CD4-positive, alpha-beta T cell treated with Interleukin-6 for 4 hours (primary cell): ENCODE results near the gene FGD3.
A peak's percentile ranks its signal among the peaks of the same experiment; 100 is the strongest.
"Not testable (repeated sequence)": the region's sequence is repeated elsewhere in the genome, so short reads cannot be mapped to it uniquely, and the experiment has no call there.

Experiments used
- DNase-seq: peaks from one replicate; pipeline ENCODE4 v3.0.0-alpha.2; 2020; ENCODE audit warnings: mixed read lengths

Gene FGD3, protein sequence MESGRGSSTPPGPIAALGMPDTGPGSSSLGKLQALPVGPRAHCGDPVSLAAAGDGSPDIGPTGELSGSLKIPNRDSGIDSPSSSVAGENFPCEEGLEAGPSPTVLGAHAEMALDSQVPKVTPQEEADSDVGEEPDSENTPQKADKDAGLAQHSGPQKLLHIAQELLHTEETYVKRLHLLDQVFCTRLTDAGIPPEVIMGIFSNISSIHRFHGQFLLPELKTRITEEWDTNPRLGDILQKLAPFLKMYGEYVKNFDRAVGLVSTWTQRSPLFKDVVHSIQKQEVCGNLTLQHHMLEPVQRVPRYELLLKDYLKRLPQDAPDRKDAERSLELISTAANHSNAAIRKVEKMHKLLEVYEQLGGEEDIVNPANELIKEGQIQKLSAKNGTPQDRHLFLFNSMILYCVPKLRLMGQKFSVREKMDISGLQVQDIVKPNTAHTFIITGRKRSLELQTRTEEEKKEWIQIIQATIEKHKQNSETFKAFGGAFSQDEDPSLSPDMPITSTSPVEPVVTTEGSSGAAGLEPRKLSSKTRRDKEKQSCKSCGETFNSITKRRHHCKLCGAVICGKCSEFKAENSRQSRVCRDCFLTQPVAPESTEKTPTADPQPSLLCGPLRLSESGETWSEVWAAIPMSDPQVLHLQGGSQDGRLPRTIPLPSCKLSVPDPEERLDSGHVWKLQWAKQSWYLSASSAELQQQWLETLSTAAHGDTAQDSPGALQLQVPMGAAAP

DNA sequence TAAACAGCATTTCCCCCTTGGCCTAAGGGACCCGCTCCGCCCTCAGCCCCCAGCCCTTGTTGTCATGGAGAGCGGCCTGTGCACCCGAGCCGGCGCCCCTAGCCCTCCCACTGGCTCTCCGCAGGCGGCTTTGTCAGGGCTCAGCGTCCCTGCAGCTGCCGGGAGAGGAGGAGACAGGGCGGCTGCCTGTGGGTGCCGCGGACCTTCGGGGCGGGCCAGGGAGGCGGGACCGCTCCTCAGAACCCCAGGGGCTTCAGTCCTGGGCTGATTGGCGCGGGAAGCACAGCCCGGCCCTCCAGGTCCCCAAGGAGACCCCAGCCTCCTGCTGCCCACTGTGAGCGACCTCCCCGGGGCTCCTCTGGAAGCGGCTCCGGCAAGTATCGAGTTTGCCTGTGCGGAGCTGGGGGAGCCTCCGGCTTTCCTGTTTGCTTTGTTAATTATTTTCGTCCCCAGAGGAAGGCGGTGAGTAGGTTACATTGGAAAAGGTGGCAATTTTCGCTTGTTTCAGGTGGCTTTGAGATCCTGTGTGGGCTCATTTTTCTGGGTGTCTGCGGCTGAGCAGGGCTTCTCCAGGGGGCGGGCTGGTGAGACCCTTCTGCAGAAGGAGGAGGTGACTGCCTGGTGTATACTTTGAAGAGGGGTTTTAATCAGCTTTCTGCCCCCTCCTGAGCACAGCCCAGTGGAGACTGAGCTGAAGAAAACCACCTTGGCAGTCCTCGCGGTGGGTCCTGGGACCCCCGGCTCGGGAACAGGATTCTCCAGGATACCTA, at the start of gene FGD3:
FGD3 (plus strand) TSS at position 256 of the 770 bp plus-strand sequence. CDS start 28,734 bp downstream, outside the sequence.
- peak; percentile 70 for DNase-seq

DNA sequence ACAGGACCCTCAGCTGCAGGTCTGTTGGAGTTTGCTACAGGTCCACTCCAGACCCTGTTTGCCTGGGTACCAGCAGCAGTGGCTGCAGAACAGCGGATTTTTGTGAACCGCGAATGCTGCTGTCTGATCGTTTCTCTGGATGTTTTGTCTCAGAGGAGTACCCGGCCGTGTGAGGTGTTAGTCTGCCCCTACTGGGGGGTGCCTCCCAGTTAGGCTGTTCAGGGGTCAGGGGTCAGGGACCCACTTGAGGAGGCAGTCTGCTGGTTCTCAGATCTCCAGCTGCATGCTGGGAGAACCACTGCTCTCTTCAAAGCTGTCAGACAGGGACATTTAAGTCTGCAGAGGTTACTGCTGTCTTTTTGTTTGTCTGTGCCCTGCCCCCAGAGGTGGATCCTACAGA, 42.2 kb upstream of the FGD3 start:
- not testable (repeated sequence) for DNase-seq

DNA sequence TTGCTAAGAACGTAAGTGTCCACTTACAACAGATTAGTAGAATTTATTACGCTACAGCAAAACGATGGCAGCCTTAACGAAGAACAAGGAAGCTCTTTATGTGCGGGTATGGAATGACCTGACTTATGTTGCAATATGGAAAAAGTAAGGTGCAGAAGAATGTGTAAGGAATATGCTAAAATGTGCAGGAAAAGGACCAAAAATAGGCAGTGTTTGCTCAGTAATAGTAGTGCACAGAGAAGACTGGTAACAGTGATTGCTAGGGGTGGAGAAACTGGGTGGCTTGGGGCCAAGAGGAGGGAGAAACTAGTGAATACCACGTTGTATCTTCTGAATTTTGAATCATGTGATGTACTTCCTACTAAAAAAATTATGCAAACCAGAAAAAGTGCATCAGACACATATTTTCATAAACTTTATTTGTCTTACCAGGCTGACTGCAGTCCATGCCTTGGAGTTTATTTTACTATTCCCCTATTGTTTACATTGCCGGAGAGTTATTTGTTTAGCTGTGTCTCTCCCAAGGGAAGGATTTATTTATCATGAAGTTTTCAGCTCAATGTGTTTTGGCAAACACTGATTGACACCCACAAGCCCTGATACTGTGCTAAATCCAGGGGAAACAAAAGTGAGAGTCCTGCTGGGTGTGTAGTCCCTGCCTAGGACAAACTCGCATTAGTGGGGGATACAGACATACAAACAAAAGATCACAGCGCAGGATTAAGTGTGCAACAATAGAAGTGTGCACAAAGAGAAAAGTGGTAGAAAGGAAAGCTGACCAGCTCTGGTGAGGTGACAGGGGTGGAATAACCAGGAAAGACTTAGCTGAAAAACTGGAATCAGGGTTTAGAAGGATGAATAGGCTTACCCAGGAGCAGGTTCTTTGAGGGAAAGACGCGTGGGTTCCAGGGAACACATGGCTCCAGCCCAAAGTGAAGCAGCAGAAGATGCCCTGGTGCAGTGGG, 35.5 kb upstream of the FGD3 start:
- DNase-seq: no peak

DNA sequence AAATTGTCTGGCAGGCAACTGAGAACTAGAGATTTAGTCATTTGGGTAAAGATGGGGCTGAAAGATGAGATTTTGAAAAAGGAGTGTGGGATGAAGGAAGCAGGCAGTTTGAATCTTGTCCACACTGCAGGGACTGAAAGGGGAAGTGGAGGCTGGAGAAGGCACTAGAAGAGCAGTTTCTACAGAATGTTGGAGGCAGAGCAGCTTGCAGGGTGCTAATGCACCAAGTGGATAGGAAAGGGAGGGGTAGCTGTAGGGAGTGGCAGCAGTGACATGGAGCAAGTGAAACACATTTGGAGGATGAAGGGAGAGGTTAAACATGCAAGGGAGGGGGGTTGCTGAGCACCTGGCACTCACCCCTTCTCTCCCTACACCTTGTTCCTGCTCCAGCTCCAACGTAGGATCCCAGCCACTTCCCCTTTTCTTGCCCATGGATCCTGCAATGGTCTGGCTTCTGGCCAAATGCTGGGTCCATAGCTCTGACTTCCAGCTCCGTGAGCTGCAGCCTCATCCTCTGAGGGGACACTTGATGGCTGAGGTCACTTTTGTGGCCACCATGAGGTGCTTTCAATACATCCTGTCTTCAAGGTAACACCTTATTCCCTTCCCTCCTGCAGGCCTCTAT, 30.0 kb upstream of the FGD3 start:
- DNase-seq: no peak

DNA sequence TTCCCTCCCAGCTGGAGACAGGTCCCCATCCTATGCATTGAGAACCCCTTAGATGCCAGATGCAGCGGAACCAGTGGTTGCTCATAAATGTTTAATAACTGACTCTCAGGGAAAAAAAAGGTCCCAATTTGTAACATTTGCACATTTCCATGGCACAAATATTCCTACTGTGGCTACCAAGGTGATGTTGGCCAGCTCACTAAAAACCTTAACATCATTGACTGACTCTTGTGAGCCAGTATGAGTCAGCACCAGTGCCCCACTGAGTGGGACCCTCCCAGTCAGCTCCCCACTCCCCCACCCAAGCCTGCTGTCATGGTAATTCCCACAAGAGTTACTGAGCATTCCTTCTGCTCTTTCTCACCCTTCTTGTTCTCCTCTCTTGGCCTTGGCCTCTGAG, 26.9 kb upstream of the FGD3 start:
- no peak for DNase-seq

DNA sequence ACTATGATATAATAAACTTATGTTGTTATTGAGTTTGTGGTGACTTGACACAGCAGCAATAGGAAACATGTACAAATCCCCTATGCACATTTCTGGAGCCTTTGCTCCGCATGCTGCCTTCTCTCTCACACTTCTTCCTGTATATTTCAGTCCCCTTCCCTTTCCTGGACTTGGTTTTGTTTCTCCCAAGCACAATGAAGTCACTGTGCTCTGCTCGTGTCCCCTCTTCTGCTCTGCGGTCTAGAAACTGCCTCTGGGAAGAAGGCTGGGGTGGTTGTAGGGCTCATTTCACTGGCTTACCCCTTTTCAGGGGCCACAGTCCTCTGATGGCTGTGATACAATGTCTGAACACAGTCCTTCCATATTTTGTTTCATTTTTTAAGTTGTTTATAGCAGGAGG, 15.7 kb upstream of the FGD3 start:
- no peak for DNase-seq

DNA sequence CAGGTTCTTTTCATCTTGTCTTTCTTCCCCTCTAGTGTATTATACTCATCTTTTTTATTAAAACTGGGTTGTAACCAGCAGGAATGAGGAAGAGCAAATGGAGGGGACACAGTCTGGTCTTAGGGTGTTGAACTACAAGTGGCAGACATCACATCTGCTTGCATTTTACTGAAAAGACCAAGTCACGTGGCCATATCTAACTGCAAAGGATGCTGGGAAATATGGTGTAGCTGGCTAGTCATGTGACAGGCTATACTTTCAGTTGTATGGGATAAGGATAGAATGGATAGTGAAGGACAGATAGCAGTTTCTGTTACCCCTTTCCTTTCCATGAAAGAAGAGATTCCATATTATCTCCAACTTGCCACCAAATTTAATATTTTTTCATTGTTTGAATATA, 13.0 kb upstream of the FGD3 start:
- no peak for DNase-seq

DNA sequence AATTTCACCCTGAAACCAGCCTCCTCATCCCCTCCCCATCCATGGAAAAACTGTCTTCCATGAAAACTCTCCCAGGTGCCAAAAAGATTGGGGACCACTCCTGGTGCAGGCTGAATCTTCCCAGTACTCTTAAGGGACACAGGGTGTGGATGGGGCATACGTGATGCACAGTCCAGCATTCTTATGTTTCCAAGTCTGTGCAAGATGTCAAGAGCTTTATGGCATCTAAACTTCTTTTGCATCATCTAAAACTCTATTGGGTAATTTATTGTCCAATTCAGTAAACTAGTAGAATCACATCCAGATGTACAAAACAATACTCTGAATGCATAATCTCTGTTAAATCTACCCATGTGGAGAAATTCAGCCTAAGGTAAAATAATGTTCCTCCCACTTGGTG, 9.3 kb upstream of the FGD3 start:
- no peak for DNase-seq

DNA sequence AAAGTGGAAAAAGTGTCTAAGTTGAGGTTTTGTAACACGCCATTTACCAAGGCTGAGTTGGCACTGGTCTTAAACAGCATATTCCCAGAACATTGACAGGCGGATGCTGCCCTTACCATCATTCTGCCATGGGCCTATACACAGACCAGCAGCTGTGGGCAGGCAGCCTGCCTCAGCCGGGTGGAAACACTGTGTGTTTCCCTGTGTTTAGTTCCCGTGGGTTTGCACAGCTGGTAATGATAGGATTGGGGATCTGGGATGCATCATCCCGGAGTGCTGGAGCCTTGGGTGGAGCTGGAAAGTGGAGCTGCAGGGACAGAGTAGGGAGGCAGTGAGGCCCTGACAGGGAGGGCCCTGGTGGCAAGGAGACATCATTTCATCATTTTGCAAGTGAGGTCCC, 5.5 kb upstream of the FGD3 start:
- no peak for DNase-seq

DNA sequence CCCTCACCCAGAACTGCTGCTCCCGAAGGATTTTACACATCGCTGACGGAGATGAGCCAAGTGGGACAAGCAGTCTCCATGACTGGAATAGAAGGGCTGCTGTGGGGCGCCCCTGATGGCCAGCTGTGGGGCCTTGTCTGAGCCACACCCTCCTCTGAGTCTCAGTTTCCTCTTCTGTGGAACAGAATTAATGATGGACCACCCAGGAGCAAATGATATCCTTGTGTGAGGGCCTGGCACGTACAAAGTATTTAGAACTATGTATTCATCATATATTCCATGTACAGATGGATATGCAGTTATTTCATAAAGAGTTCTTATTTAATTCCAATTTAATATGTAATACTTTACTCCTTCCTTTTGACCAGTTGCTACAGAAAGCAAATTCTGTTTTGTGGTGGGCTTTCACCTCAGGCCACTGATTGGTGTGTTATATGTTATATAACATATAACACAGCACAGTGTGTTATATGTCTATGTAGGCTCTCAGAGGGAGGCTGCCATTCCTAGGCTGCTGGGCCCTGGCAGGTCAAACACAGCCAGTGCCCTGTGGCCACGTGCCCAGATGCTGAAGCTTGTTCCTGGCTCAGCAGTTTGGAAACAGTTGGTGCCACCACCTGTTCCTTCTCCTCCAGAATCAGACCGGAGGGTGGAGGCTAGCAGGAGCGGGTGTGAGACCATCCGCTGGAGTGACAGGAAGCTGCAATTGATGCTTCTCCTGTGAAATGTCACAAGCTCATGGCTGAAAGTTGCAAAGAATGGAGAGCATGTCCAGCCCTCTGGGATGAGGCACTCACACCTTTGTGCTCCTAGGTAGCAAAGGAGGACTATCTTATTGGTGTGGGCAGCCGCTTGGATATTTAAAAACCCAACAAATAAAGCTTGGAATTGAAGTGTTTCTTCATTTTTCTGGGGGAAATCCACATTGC, 4.4 kb upstream of the FGD3 start:
- DNase-seq: no peak

DNA sequence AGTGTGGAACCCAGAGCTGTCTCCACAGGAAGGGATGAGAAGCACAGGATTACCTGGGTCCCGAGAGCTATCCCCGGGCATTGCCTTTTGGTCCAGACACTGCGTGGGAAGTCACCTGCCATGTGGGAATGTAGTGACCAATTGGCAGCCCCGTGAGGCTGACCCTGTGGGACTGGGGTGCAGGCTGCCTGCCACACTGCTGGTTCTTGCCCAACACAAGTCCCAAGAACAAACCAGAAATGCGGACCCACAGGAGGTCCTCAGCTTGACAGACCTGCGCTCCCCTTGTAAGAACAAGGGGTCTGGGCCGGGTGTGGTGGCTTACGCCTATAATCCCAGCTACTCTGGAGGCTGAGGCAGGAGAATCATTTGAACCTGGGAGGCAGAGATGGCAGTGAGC, 2.4 kb upstream of the FGD3 start:
- DNase-seq: no peak

DNA sequence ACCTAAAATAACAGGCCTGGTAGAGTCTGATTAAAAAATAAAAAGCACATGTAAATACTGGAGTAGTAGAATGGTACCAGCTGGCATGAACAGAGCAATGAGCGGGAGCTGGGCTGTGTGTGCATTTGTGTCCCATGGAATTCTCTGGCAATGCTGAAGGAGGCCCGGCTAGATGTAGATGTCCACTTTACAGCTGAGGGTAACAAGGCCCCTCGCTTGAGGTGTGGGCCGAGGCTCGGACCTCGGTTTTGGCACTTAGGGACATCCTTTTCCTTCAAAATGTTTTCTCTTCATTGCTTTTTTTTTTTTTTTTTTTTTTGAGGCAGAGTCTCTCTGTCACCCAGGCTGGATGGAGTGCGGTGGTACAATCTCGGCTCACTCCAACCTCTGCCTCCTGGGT, 1.5 kb upstream of the FGD3 start:
- no peak for DNase-seq

DNA sequence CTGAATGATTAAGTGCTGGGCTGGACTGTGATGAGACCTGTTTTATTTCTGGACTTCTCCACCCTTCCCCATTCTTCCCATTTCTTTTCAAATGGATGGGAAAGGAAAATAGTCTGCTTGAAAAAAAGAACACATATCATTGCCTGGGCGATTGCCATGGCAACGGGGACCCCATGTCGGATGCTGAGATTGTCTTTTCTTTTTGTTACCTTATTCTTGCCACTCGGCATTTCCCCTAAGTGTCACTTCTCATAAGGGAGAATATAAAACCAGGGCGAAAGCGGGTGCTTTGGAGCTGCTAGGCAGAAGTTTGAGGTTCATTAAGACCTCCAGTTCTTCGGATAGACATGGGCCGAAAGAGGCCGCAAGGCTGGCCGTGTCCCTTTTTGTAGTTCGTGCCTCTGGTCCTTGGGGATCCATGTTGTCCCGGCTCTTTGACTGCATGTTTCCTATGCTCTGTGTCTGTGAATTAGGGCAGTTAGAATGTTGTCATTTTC, 763 bp downstream of the FGD3 start:
- DNase-seq: peak; percentile 36

DNA sequence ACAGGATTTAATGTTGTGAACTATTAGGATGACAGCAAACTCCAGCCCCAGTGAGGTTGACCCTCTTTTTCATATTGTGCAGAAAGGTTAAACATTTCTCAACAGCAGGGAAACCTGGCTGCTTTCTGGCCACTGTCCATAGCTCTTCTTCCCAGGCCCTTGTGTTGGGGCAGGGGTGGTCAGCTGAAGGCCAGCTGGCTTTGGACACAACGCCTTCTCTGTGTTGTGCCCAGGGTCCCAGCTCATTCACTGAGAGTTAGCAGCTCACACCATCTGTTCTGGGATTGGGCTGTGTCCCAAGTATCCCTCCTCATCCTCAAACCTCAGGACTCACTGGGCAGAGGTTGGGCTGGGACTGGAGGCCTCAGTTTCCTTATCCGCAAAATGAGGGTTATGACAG, 1.3 kb downstream of the FGD3 start:
- no peak for DNase-seq

DNA sequence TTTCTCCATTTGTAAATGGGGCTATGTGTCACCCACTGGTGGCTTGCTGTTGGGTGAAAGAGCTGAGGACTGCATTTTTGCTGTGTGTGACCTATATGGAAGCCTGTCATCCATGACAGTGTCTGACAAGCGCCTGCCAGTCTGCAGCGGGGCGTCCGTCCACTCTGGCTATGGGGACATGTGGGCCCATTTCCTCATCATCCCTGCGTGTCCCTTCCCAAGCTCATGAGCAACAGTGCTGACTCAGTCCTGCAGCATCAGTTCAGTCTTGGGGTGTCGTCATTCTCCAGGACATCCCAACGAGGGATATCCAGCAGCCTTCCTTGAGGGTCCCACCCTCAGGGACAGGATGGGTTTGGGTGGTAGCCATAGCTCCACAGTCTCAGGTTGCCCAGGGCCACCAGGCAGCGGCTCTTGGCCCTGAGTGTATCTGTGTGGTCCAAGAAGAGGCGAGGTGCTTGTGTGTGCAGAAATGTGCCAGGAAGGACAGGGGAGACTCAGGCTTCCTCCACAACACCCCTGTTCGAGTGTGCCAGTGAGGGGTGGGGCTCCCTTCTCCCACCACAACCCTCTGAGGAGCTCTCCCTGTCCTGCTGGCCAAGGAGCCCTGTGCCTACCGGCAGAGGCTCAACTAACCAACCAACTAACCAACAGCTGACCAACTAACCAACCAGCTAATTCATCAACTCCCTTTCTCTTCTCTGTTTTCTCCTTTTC, 2.1 kb downstream of the FGD3 start:
- no peak for DNase-seq

DNA sequence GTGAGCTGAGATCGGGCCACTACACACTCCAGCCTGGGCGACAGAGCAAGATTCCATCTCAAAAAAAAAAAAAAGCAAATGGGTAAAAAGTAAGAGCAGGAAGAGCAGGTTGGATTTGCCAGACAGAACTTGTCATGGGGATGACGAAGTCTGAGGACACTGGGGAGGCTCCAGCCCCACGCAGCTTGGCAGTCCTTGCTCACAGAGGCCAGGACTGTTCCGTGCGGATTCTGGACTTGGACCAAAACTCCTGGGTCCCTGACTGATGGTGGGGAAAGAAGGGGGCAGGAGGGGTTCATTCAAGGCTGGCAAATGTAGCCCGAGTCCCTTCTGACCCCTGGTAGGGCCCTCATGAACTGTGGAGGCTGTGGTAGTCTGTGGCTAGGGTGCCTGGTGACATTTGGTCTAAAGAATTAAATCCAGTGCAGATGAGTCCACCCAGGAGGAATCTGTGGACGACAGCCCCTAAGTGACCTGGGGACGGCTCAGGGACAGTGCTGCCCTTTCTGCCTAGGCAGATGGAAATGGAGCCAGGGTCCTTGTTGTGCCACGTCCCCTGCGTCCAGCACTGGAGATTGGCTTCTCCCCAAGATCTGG, 3.1 kb downstream of the FGD3 start:
- DNase-seq: no peak

DNA sequence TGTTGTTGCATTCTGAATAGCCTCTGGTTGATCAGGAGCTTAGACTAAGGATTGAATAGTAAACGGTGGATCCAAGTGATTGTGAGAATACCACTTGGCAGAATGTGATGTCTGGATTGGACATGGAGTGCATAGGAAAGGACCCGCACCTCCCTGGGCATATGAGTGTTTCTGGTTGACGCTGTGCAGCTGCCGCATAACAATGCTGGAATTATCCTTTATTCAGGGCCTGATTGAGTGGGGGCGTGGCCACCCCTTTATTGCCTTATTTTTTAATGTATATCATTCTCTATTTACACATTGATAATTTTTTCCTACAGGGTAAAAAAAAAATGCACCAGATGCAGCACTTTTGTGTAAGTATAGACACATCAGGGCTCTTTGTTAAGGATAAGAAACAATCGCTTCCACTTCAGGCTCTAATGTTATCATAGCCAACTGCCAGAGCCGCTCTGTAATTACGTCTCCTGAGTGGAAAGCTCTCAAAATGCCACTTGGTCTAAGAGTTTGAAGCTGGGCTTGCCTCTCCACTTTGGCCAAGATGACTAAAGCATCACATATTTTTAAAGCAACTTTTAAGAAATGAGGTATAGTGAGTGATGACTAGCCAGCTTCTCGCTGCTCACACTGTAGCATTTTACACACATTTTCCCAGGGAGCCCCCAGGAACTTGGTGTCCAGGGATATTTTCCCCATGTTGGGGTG, 5.7 kb downstream of the FGD3 start:
- DNase-seq: no peak

DNA sequence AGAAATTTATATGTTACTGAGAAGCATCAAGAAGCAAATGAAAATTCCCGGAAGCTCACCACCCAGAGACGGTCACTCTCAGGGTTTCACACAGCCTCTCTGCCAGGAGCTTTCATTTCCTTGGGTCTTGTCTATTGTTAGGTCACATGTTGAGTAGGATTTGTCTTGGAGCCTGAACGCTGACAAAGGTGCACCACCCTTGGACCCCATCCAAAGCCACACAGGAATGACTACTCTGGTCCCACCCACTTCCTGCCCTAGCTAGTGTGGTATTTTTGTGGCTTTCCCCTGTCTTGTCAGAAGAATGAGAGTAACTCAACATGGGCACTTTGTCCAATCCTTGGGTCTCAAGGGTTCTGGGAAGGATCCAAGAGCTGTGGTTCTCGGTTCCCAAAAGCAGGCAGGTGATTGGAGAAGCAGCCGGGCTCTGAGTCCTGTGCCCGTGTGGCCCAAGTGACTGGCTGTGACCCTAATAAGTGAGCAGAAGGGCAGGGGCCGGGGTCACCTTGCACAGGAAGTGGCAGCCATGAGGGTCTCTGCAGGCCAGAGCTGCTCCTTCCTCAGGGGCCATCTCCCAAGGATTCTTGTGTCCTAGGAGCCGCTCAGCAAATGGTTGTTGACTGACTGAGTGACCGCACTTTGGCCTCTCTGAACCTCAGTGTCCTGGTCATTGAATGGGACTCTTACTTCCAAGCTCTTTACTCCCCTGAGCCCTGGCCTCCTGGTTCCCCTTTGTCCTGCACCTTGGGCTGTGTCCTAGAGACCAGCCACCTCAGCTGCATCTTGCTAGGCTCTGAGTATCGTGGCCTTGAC, 6.9 kb downstream of the FGD3 start:
- peak; percentile 92 for DNase-seq
